T-helper 1 cell treated with Interleukin-12 subunit alpha and Interleukin-12 subunit beta and Interleukin-4 antibody, amounts not matched to agents 30 ng/mL and 1 ng/mL, for 36 hours (primary cell): ENCODE data around the gene RDH5. TPM values are rescaled to one million over a fixed set of nuclear protein-coding genes. Genes with fewer than 3 reads are reported as not detected.

Experiments
- intact Hi-C: fragments of 100-400 bp; cut with micrococcal nuclease; formaldehyde crosslinking; loops from one replicate; pipeline ENCODE4 v1.15.1; 2024
- total RNA-seq: library from RNA; stranded (reverse); gene quantifications from 2 replicates; pipeline ENCODE4 v1.2.3, GENCODE V29; 2022

Gene RDH5
- total RNA-seq, 1 donor from 2014 or later: 14.6 TPM

DNA sequence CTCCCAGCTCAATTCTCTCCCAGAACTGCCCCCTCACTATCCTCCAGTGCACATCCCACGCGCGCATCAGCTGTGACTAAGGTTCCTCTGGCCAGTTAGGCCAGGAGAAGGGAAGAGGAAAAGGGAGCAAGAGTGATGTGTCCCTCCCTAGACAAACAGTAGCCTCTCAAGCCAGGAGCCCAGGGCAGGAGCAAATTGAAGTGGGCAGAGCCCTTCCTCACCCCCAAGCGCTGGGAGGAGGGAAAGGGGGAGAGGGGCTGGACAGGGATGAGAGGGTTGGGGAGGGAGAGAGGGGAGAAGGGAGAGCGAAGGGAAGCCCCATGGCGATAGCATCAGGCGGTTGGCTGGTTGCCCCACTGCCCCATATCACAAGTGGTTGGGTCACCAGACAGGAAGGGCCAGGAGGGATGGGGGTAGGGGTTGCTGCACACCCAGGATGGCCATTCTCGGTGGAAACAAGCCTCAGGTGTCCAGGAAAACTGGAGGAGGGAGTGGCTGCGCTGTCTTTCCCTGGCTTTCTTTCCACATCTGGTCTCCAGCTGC is 7.5 kb downstream of the RDH5 start:
- intact Hi-C loops: loop anchor here (2.0 kb wide), 1 partner anchor 539 kb away; no protein-coding TSS in a partner anchor

DNA sequence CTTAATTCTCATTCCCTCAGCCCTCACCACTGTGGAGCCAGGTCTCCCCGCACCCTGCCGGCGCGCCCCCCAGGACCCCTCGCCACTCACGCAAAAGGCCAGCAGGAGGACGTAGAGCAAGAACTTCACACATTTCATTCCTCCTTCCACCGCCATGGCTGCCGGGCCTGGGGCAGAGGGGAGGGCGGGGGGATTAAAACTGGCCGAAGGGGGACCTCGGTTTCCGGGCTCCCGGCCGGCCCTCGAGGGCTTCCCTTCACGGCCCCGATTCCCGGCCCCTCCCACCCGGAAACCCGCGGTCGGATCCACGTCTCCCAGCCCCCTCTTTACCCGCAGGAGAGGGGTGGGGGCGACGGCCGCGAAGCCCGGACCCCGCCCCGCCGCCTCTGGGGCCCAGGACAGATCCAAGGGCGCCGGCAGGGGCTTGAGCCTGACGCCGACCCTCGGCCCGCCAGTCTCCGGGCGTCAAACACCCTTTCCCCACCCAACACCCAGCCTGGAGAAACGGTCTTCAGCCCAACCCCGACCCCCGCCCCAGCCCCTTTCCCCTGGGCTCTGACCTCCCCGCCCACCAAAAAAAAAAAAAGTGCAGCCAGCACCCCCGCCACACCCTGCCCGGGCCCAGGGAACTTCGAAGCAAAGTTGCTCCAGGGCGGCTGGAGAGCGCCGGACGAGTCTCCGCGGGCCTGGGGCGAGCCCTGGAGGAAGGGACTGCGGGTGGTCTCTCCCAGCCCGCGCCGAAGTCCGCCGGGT is 8.2 kb downstream of the RDH5 start:
- intact Hi-C loops: loop anchor here (2.0 kb wide), 1 partner anchor 540 kb away; no protein-coding TSS in a partner anchor

DNA sequence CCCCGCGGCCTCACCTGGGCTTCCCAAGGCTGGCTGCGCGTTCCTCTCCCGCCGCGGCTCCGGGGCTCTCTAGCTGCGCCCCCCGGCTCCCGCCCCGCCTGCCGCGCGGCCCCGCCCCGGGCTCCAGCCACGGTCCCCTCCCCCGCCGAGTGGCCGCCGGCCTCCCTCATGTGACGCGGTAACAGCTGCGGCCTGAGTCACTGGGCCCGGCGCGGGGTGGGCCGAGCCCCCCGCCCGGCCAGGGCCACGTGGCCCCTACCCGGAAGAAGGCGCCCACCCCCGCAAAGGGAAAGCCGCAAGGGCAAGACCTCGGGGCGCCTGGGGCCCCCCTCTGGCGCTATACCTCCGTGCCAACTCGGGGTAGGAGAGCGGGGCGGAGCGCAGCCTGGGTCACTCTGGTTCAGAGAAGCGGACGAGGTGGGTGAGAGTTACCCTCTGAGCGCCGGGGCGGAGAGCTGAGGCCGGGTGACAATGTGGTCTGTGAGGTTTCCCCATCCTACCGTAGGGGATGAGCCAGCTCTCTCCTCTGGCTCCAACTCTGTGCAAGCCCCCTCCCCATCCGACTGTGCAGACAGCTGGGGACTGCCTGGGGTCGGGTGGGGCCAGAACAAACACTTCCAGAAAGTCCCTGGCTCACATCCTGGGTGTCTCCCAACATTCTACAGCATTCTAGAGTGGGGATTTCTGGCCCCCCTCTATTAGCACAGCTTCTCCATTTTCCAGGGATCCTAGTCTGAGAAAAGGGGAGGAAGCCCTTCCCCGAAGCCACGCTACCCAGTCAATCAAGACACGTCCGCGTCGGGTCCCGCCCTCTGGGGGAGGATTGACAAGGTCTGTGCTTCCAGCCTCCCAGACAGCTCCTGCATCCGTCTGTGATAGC is 9.0 kb downstream of the RDH5 start, which contains the start of gene CD63:
Gene CD63 (minus strand): TSS at position 71 of the 880 bp plus-strand sequence. CDS start 668 bp downstream, outside the sequence.
- intact Hi-C loops: loop anchor here (1.0 to 2.0 kb wide), 3 partner anchors 9 to 540 kb away; partner anchors contain the start of gene BLOC1S1

DNA sequence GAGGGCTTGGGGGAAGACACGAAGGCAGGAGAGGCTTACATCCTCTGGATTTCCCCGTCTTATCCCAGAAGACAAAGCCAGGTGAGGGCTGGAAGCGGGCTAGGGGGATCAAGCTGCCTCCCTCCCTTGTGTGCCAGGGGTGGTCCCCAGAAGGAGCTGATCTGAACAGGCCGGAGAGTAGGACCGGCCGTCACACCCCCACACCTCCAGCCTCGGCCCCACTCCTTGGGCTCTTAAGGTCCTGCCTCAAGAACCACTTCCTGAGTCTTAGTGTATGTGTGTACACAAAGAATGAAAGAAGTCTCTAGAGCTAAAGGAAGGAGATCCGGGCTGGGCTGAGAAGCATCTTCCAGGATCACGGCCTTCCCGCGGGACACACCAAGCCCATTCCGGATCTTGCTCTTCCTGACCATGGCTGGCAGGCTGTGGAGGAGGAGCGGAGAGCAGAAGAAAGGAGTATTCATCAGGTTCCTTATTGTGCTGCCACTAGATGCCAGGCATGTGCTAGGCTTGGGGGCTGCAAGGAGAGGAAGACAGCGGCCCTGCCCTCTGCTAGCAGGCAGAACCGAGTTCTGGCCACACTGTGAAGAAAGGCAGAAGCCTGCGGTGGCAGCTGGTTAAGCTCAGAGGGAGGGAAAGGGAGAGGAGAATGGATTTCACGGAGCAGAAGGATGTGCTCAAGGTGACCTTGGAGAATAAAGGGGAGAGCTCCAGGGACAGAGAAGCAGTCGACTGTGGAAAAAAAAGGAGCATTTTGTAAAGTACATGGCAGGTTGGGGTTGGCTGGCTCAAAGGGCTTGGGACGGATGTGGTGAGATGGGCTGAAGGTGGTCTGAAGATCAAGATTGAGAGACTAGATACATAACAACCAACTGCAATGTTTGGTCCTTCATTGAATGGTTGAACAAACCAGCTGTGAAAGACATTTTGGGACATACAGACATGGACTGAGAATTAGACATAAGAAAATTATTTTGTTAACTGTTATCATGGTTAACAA is 9.9 kb downstream of the RDH5 start:
- intact Hi-C loops: loop anchor here (1.0 to 2.0 kb wide), 5 partner anchors 8 to 541 kb away; partner anchors contain the start of genes BLOC1S1, PYM1 and ZC3H10

DNA sequence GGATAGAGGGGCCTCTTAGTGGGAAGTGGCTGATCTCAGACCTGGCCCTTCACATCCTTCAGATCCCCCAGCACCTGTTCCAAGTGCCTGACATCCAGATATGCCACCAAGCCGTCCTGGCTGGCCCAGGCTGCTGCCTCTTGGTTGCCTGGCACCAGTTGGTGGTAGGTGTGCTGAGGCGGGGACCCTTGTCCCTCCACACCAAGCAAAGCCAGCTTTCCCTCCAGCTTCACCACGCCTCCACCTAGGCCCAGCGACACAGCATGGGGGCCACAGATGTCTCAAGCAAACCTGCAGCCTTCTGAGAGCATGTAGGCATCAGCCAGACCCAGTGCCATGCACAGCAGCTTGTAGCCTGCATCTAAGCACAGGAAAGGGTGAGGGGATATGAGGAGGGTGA is 12.1 kb downstream of the RDH5 start:
- intact Hi-C loops: no loop called here

DNA sequence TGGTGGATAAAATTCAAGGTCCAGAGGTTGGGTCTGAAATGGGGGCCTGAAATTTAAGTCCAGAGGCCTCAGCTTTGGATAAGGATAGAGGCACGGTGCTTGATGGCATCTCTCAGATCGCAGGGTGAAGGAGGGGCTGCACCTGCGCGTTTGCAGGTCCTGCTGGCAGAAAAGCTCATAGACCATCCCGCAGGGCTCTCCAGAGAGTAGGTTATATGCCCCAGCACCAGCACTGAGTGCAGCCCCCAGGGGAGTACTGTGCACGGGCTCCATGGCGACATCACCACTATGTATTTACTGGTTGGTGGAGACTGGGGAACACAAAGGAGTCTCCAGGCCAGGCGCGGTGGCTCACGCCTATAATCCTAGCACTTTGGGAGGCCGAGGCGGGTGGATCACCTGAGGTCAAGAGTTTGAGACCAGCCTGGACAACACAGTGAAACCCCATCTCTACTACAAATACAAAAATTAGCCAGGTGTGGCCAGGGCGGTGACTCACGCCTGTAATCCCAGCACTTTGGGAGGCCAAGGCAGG is 12.9 kb downstream of the RDH5 start:
- intact Hi-C loops: no loop called here

DNA sequence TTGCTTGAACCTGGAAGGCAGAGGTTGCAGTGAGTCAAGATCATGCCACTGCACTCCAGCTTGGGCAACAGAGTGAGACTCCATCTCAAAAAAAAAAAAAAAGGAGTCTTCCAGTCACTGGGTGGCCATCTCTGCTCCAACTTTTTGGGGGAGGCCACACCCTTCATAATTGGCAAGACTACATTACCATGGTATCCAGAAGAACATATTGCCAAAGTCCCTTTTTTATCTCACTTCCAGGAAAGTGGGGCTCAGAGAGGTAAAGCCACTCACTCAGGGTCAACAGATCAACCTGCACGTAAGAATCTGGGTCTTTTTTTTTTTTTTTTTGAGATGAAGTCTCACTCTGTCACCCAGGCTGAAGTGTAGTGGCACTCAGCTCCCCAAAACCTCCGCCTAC is 13.7 kb downstream of the RDH5 start:
- intact Hi-C loops: no loop called here

DNA sequence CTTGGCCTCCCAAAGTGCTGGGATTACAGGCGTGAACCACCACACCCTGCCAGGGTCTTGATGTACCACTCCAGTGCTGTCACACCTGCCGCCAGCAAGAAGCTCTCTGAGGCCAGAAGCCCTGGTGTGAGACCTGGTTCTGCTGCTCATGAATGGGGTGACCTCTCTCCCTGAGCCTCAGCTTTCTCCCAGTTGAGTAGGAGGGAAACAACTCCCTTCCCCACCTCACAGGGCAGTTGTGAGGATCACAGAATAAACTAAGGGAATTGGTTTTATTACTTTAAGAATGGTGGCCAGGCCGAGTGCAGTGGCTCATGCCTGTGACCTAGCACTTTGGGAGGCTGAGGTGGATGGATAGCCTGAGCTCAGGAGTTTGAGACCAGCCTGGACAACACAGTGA is 14.4 kb downstream of the RDH5 start:
- intact Hi-C loops: no loop called here

DNA sequence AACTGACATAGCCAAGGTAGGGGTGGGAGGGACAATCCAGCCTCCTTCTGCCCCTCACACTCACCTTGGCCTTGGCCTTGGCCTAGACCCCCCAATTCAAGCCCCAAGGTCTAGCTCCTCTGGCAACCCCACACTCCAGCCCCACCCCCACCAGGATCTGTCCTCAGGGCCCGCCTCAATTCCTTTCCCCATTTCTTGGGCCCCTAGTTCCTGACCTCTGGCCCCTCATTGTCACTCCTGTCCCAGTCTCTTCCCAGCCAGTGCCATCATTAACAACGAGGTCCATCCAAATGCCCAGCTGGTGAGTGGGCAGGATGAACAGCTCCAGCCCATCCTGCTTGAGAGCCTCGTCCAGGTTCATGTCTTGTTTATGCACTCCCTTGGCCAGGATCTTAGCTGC is 15.9 kb downstream of the RDH5 start:
- intact Hi-C loops: no loop called here

DNA sequence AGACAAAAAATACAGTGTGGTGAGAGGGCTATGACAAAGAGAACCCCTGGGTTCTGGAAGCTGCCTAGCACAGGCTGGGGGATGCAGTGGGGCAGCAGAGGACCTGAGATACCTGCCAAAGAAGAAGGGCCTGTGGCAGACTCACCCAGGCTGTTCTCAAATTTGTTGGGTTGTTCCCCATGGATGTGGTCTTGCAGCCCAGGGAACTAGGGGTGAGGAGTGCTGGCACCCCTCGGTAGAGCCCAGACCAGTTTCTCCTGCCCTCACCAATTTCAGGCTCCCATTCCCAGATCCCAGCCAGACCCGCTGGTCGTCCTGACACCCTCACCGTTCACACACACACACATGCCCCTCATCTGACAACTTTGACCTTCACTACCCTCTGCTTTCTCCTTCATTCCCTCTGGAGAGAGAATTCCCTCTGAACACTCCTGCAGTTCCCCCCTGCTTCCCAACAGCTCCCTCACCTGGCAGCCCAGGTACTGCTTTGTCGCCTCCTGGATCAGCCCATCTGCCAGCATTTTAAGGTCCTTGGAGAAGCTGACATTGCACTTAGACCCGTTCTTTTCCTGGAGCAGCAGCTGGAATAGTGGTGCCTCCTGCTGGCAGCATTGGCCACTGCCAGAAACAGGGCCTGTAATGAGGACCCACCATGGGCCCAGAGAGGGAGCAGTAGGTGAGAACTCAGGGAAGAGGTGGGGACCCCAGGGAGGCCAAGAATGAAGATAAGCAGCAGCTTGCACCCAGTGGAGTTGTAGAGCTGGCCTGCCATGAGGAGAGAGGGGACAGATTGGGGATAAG is 16.8 kb downstream of the RDH5 start:
- intact Hi-C loops: loop anchor here (1.0 kb wide), 2 partner anchors 13 to 91 kb away; no protein-coding TSS in a partner anchor

DNA sequence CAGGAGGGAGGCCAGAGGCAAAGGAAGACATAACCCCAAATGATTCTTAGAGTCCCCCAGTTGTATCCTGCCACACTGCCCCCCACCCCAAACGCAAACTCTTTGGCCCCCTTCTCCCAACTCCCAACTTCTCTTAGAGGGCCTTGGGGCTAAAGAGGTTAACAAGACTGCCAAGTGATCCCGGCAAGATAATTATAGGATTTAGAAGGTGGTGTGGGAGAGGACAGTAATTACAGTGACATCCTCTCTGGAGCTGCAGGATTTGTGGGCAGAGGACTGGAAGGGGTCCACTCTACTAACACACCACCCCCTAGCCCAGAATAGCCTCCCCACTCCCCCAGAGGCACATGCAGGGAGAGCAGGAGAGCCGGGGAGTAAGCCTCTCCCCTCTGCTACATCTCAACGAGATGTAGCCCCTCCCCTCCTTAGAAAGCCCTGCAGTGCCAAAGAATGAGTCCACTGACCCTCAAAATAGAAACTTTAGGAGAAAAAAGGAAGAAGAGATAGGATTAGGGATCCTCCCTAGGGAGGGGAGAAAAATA is 17.5 kb downstream of the RDH5 start:
- intact Hi-C loops: loop anchor here (1.0 to 2.0 kb wide), 17 partner anchors 8 to 549 kb away; partner anchors contain the start of genes BLOC1S1, CD63, DNAJC14 and NABP2

DNA sequence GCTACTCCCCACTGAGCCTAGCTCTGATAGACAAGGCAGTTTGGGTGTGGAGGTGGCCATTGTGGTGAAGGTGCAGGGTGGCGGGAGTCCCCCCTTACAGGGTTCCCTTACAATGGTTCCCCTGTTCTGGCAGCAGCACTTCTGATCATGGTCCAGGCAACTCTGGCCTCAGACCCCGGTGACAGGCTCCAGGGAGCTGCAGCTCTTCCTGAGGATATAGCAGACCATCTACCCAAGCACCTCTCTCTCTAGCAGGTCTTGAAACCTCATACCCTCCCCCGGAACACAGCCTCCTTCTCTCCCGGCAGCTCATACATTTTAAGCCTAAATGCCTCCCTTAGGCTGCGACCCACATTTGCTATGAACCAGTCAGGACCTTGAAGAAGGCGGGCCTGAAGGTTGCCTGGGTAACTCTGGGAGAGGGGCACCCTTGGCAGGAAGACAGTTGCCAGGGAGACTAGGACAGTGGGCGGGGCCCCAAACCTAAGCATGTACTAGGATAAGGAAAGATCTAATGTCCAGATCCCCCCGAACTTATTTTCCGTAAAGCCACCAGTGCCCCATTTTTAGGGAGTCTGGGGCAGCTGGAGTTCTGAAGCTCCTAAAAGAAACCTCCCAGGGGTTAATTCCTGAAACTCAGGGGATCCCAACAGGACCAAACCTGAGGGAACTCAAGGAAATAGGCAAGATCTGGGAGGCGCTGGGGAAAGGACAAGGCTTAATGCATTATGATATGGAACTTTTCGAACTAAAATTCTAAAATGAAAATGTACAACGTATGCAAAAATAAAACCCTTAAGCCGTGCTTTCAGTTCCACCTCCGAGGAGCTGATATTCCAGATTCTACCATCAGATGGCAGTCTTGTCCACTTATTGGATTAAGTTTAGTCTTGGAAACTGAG is 18.2 kb downstream of the RDH5 start:
- intact Hi-C loops: loop anchor here (1.0 to 2.0 kb wide), 16 partner anchors 9 to 550 kb away; partner anchors contain the start of genes BLOC1S1, CD63, DNAJC14 and NABP2

DNA sequence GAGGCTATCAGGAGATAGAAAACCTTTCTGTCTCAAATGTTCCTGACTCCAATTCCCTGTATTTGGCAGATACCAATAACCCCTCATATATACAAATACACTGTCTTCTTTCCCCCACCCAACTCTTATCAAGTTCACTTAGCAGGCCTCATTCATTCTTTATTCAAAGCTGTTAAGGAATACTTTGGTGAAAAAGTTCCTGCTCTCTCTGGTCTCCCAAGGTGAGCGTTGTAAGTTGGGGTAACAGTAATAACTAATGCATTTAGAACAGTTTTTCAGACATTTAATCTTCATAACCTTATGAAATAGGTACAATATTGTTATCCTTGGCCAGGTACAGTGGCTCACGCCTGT is 18.8 kb downstream of the RDH5 start:
- intact Hi-C loops: loop anchor here (1.0 to 2.0 kb wide), 4 partner anchors 58 to 550 kb away; partner anchors contain the start of genes NABP2 and PA2G4

DNA sequence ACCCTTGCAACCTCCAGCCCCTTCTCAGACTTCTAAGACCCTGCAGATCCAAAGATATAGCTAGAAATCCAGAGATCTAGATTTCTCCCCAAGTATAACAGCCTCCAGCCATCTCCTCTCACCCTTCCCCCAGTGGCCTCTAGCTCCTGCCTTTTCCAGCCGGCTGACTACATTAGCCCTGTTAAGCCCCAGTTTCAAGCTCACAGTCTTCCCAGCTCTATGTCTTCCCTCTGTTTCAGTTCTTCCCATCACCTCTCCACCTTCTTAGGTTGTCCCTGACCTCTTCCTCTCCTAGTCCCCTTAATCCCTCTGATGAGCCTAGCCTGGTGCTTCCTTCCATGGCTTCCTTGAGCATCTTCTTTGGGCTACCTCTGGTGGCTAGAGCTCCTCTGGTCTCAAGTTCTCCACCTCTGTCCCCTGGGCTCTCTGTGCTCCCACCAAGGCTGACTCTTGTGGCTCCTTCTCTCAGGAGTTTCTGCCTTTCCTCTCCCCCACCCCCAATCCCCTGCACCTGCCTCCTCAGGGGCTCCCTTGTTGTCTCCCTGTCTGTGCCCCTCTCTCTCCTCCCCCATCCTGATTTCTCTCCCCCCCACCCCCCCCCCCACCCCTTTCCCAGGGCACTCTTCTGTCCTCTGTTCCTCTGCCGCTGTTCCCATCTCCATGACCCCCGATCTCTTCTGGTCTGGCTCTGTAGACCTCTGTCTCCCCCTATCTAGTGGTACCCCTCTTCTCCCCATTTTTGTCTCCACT is 21.9 kb downstream of the RDH5 start:
- intact Hi-C loops: loop anchor here (2.0 kb wide), 1 partner anchor 727 kb away; the partner anchor contains the start of gene SPRYD4

DNA sequence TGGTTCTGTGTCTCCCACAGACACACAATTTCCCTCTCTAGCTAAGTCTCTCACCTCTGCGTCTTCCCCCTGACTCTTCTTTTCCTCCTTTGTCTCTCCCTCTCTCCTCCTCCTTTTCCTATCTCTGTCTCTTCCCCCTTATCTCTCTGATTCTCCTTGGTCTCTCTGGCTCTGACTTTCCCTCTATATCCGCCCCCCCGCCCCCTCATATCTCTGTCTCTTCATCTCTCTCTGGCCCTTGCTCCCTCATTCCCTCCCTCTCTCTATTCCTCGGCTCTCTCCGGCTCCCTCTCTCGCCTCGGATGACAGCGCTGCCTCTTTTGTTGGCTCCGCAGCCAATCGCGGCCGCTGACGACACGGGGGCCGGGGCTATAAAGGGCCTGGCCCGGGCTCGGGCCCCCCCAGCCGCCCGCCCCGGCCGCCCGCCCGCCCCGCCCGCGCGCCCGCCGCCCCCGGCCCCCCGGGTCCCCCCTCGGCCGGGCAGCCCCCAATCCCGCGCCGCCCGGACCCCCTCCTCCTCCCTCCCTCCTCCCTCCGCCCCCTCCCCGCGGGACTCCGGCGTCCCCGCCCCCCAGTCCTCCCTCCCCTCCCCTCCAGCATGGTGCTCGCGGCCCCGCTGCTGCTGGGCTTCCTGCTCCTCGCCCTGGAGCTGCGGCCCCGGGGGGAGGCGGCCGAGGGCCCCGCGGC is 22.7 kb downstream of the RDH5 start, which contains the start of gene GDF11:
Gene GDF11 (plus strand): TSS at position 404 of the 687 bp plus-strand sequence. CDS start 195 bp downstream, at position 599.
- intact Hi-C loops: loop anchor here (1.0 to 2.0 kb wide), 3 partner anchors 74 to 726 kb away; partner anchors contain the start of genes PA2G4, SARNP and SPRYD4
